Measurements from ENCODE around the gene SUPT3H.

Gene SUPT3H

GRCh38 chr6:44820321-44820720, 557.4 kb downstream of the SUPT3H start:
- TF ChIP-seq GATA3 (IDR thresholded peaks at IDR 0.05; ENCODE audit: low read depth, low read length) (no peak), GATA2 (IDR thresholded peaks at IDR 0.05; ENCODE audit: low read depth, low read length) (no peak)

GRCh38 chr6:44811456-44811855, 566.3 kb downstream of the SUPT3H start:
- no peak for TF ChIP-seq GATA2 (IDR thresholded peaks at IDR 0.05; ENCODE audit: low read depth, low read length)
- TF ChIP-seq GATA3 (IDR thresholded peaks at IDR 0.05; ENCODE audit: low read depth, low read length): no peak

GRCh38 chr6:44809258-44809657, 568.5 kb downstream of the SUPT3H start:
- TF ChIP-seq GATA2 (IDR thresholded peaks at IDR 0.05; ENCODE audit: low read depth, low read length) (no peak), GATA3 (IDR thresholded peaks at IDR 0.05; ENCODE audit: low read depth, low read length) (no peak)

- TF ChIP-seq GATA2 (IDR thresholded peaks at IDR 0.05; ENCODE audit: low read depth, low read length) (no peak), GATA3 (IDR thresholded peaks at IDR 0.05; ENCODE audit: low read depth, low read length) (no peak)
Observed at GRCh38 chr6:44808148-44808547, 569.6 kb downstream of the SUPT3H start.

GRCh38 chr6:44806656-44807055, 571.1 kb downstream of the SUPT3H start:
- TF ChIP-seq GATA3 (IDR thresholded peaks at IDR 0.05; ENCODE audit: low read depth, low read length) (no peak), GATA2 (IDR thresholded peaks at IDR 0.05; ENCODE audit: low read depth, low read length) (no peak)

GRCh38 chr6:44805238-44805846, 572.4 kb downstream of the SUPT3H start:
- TF ChIP-seq GATA3 (IDR thresholded peaks at IDR 0.05; ENCODE audit: low read depth, low read length) (no peak), GATA2 (IDR thresholded peaks at IDR 0.05; ENCODE audit: low read depth, low read length) (no peak)

GRCh38 chr6:44804546-44805159, 573.1 kb downstream of the SUPT3H start:
- TF ChIP-seq GATA3 (IDR thresholded peaks at IDR 0.05; ENCODE audit: low read depth, low read length): no peak
- TF ChIP-seq GATA2 (IDR thresholded peaks at IDR 0.05; ENCODE audit: low read depth, low read length): no peak

- TF ChIP-seq GATA3 (IDR thresholded peaks at IDR 0.05; ENCODE audit: low read depth, low read length): no peak
Observed at GRCh38 chr6:44804016-44804415, 573.7 kb downstream of the SUPT3H start.

GRCh38 chr6:44800784-44801592, 576.7 kb downstream of the SUPT3H start:
- TF ChIP-seq GATA3 (IDR thresholded peaks at IDR 0.05; ENCODE audit: low read depth, low read length): no peak
- no peak for TF ChIP-seq GATA2 (IDR thresholded peaks at IDR 0.05; ENCODE audit: low read depth, low read length)

- TF ChIP-seq GATA3 (IDR thresholded peaks at IDR 0.05; ENCODE audit: low read depth, low read length) (no peak), GATA2 (IDR thresholded peaks at IDR 0.05; ENCODE audit: low read depth, low read length) (no peak)
Observed at GRCh38 chr6:44800171-44800783, 577.5 kb downstream of the SUPT3H start.

- TF ChIP-seq GATA3 (IDR thresholded peaks at IDR 0.05; ENCODE audit: low read depth, low read length) (no peak), GATA2 (IDR thresholded peaks at IDR 0.05; ENCODE audit: low read depth, low read length) (no peak)
Observed at GRCh38 chr6:44797746-44798145, 580.0 kb downstream of the SUPT3H start.

GRCh38 chr6:44795326-44795725, 582.4 kb downstream of the SUPT3H start:
- TF ChIP-seq GATA2 (IDR thresholded peaks at IDR 0.05; ENCODE audit: low read depth, low read length) (no peak), GATA3 (IDR thresholded peaks at IDR 0.05; ENCODE audit: low read depth, low read length) (no peak)

- TF ChIP-seq GATA3 (IDR thresholded peaks at IDR 0.05; ENCODE audit: low read depth, low read length) (no peak), GATA2 (IDR thresholded peaks at IDR 0.05; ENCODE audit: low read depth, low read length) (no peak)
Observed at GRCh38 chr6:44789806-44790205, 587.9 kb downstream of the SUPT3H start.

GRCh38 chr6:44789061-44789460, 588.7 kb downstream of the SUPT3H start:
- TF ChIP-seq GATA3 (IDR thresholded peaks at IDR 0.05; ENCODE audit: low read depth, low read length) (no peak), GATA2 (IDR thresholded peaks at IDR 0.05; ENCODE audit: low read depth, low read length) (no peak)
